HCT116 (cell line): ENCODE data around the gene PHACTR1. TPM values are rescaled to one million over a fixed set of nuclear protein-coding genes. Genes with fewer than 3 reads are reported as not detected.

ENCODE experiments used
- ATAC-seq: fragments of 200-7000 bp; cut with Tn5 transposase; 2 replicates; pipeline ENCODE4 v1.9.1; 2020; ENCODE audit warnings: mild to moderate bottlenecking, moderate library complexity
- BruUV-seq: library from RNA; stranded (reverse); fragments of 400-500 nt; replicated peaks from 2 replicates; lab custom pipeline; 2021; lab: Mats Ljungman, UMichigan
- CTCF ChIA-PET: fragments of 300-600 bp; sonication (Branson Sonifier 250); formaldehyde crosslinking; loops from one replicate; lab custom pipeline; 2021; ENCODE audit warnings: antibody characterized with exemption; lab: Charles Lee
- POLR2A ChIA-PET: fragments of 300-600, 350-600 bp; sonication (Branson Sonifier 250); formaldehyde crosslinking; loops from one replicate; lab custom pipeline; 2021; ENCODE audit warnings: antibody characterized with exemption; lab: Charles Lee
- RAD21 ChIA-PET, 2 experiments: fragments of 300-600 bp; sonication (Branson Sonifier 250); formaldehyde crosslinking; loops; one replicate each; lab custom pipeline; 2023; ENCODE audit warnings: low total read pairs in 2 of 2; ENCODE audit not compliant: uncharacterized antibody in 2 of 2, unreplicated experiment in 2 of 2, low non-redundant PET in 1 of 2; lab: Charles Lee
- DNase-seq: peaks from one replicate; pipeline ENCODE4 v3.0.0-alpha.2; 2010; ENCODE audit warnings: low read depth, low spot score
- H2AFZ ChIP-seq: fragments of 200-600 bp; shearing (Covaris generic), sonication (generic); 2 replicates; pipeline ENCODE4 v1.6.1; 2017; ENCODE audit warnings: low read depth, mixed run types, mixed read lengths, antibody characterized with exemption, low read length; ENCODE audit not compliant: poor library complexity, severe bottlenecking
- H3K27ac ChIP-seq: 2 replicates; pipeline ENCODE4 v1.5.1; 2012; ENCODE audit warnings: low read depth, low read length
- H3K27me3 ChIP-seq: fragments of 200-600 bp; sonication (generic); 2 replicates; pipeline ENCODE4 v1.6.1; 2016; ENCODE audit warnings: mixed run types, low read length, mixed read lengths; ENCODE audit not compliant: insufficient read depth
- H3K36me3 ChIP-seq, 2 experiments: fragments of 200-500 bp in 1 of 2; fragments of 200-600 bp in 1 of 2; sonication (Bioruptor generic) in 1 of 2; sonication (generic) in 1 of 2; 2 replicates each; pipeline versions ENCODE4 v1.5.1 to v1.6.1; 2014 to 2016; ENCODE audit warnings: low read length in 2 of 2, inconsistent platforms in 1 of 2, mixed read lengths in 1 of 2, mixed run types in 1 of 2; ENCODE audit not compliant: insufficient read depth in 2 of 2, control insufficient read depth in 1 of 2
- H3K4me1 ChIP-seq, 2 experiments: fragments of 200-600 bp in 1 of 2; sonication (generic) in 1 of 2; 2 replicates each; pipeline versions ENCODE4 v1.5.1 to v1.6.1; 2012 to 2017; ENCODE audit warnings: low read length in 2 of 2, inconsistent platforms in 1 of 2, mild to moderate bottlenecking in 1 of 2, mixed read lengths in 1 of 2, mixed run types in 1 of 2, moderate library complexity in 1 of 2; ENCODE audit not compliant: insufficient read depth in 2 of 2, control insufficient read depth in 1 of 2
- H3K4me2 ChIP-seq: fragments of 200-600 bp; sonication (generic); 2 replicates; pipeline ENCODE4 v1.6.1; 2017; ENCODE audit warnings: mixed run types, low read length, mixed read lengths
- H3K4me3 ChIP-seq, 2 experiments: fragments of 200-600 bp in 1 of 2; sonication (generic) in 1 of 2; replicated peaks in 1 of 2; 2 replicates each; pipeline ENCODE4 v1.5.1; 2011 to 2016; ENCODE audit warnings: low read length in 2 of 2, control low read depth in 1 of 2, low read depth in 1 of 2, mild to moderate bottlenecking in 1 of 2, mixed read lengths in 1 of 2, mixed run types in 1 of 2
- H3K79me2 ChIP-seq: fragments of 200-600 bp; sonication (generic); 2 replicates; pipeline ENCODE4 v1.6.1; 2017; ENCODE audit warnings: mild to moderate bottlenecking, mixed run types, low read length, moderate library complexity, mixed read lengths; ENCODE audit not compliant: insufficient read depth
- H3K9ac ChIP-seq: fragments of 200-600 bp; sonication (generic); 2 replicates; pipeline ENCODE4 v1.6.1; 2016; ENCODE audit warnings: low read length, mixed read lengths
- H3K9me2 ChIP-seq: fragments of 200-600 bp; sonication (generic), shearing (Covaris generic); 2 replicates; pipeline ENCODE4 v1.6.1; 2017; ENCODE audit warnings: mixed run types, mild to moderate bottlenecking, moderate library complexity; ENCODE audit not compliant: insufficient read depth
- H3K9me3 ChIP-seq, 2 experiments: fragments of 200-500 bp in 1 of 2; fragments of 200-600 bp in 1 of 2; sonication (Bioruptor generic) in 1 of 2; sonication (generic) in 1 of 2; 2 replicates each; pipeline ENCODE4 v1.6.1; 2014 to 2017; ENCODE audit warnings: low read length in 2 of 2, mixed read lengths in 2 of 2, inconsistent platforms in 1 of 2, low read depth in 1 of 2, mild to moderate bottlenecking in 1 of 2, mixed run types in 1 of 2, moderate library complexity in 1 of 2; ENCODE audit not compliant: control insufficient read depth in 1 of 2, insufficient read depth in 1 of 2
- H4K20me1 ChIP-seq: fragments of 200-600 bp; sonication (generic), shearing (Covaris generic); 2 replicates; pipeline ENCODE4 v1.6.1; 2017; ENCODE audit warnings: mixed run types, mild to moderate bottlenecking, moderate library complexity; ENCODE audit not compliant: insufficient read depth
- ATF3 ChIP-seq: IDR thresholded peaks from 2 replicates; pipeline ENCODE4 v1.6.1; 2012
- CBX3 ChIP-seq: IDR thresholded peaks from 2 replicates; pipeline ENCODE4 v1.6.1; 2012; ENCODE audit warnings: low read depth
- EGR1 ChIP-seq: IDR thresholded peaks from 2 replicates; pipeline ENCODE4 v1.6.1; 2012; ENCODE audit warnings: low read depth
- ELF1 ChIP-seq: IDR thresholded peaks from 2 replicates; pipeline ENCODE4 v1.6.1; 2012; ENCODE audit warnings: low read depth, borderline replicate concordance
- FOSL1 ChIP-seq: IDR thresholded peaks from 2 replicates; pipeline ENCODE4 v1.6.1; 2012; ENCODE audit warnings: low read depth
- MAX ChIP-seq: IDR thresholded peaks from 2 replicates; pipeline ENCODE4 v1.6.1; 2012
- POLR2A ChIP-seq: IDR thresholded peaks from 2 replicates; pipeline ENCODE4 v1.7.0; 2011; ENCODE audit warnings: borderline replicate concordance; ENCODE audit not compliant: insufficient read depth, insufficient read length; ENCODE audit errors: extremely low read depth
- RAD21 ChIP-seq: IDR thresholded peaks from 2 replicates; pipeline ENCODE4 v1.6.1; 2012; ENCODE audit warnings: low read depth, mild to moderate bottlenecking
- SIN3A ChIP-seq: IDR thresholded peaks from 2 replicates; pipeline ENCODE4 v1.6.1; 2012; ENCODE audit warnings: low read depth
- SP1 ChIP-seq: IDR thresholded peaks from 2 replicates; pipeline ENCODE4 v1.6.1; 2012; ENCODE audit warnings: low read depth
- YY1 ChIP-seq: IDR thresholded peaks from 2 replicates; pipeline ENCODE4 v1.6.1; 2011; ENCODE audit warnings: low read length, low read depth, moderate library complexity, mild to moderate bottlenecking; ENCODE audit not compliant: insufficient replicate concordance; ENCODE audit errors: extremely low read depth
- ZBTB33 ChIP-seq: IDR thresholded peaks from 2 replicates; pipeline ENCODE4 v1.6.1; 2011; ENCODE audit warnings: mild to moderate bottlenecking, low read length, moderate library complexity; ENCODE audit not compliant: insufficient replicate concordance; ENCODE audit errors: extremely low read depth
- ZNF274 ChIP-seq: fragments of 200-500 bp; sonication (Bioruptor generic); IDR thresholded peaks from 2 replicates; pipeline ENCODE4 v1.6.1; 2014; ENCODE audit warnings: mild to moderate bottlenecking, low read depth, low read length, inconsistent platforms
- intact Hi-C: fragments of 100-400 bp; cut with micrococcal nuclease; formaldehyde crosslinking; loops from 2 replicates; pipeline ENCODE4 v1.10.0; 2022
- total RNA-seq: library from RNA; stranded (reverse); gene quantifications from one replicate; pipeline ENCODE4 v1.2.1, GENCODE V29; 2021; ENCODE audit not compliant: unreplicated experiment

PHACTR1 gene
- total RNA-seq, 1 experiment from 2014 or later, result 0.17 TPM

- H3K27me3 ChIP-seq, result 0 out of 2 replicates have a peak, but pooled peaks cover 3% of the 10 kb centered on the region
- BruUV-seq, result no TSS peak
- intact Hi-C loops, result no loop called here
Observed at GRCh38 chr6:13241364-13241763, 524.8 kb downstream of the PHACTR1 start.

More at GRCh38 chr6:13241364-13241763, 524.8 kb downstream of the PHACTR1 start:
- Histone ChIP-seq H3K36me3 (no peaks in the 10 kb centered on the region), H4K20me1 (no peaks in the 10 kb centered on the region), H3K79me2 (no peaks in the 10 kb centered on the region), H3K9me3 (no peaks in the 10 kb centered on the region), H3K4me2 (no peak overlapping the region), H3K4me1 (no peaks in the 10 kb centered on the region), H3K9ac (no peak overlapping the region), H3K9me2 (no peaks in the 10 kb centered on the region), H3K4me3 (no peak overlapping the region), H3K27ac (no peak overlapping the region), H2AFZ (no peak overlapping the region)
- CTCF ChIA-PET, result no interaction called here
- TF ChIP-seq ELF1 (no peak), ZNF274 (no peak), SP1 (no peak), EGR1 (no peak), MAX (no peak), FOSL1 (no peak), POLR2A (no peak), SIN3A (no peak), ATF3 (no peak), RAD21 (no peak), YY1 (no peak), ZBTB33 (no peak), CBX3 (no peak)
- no peak for ATAC-seq
- POLR2A ChIA-PET, result no interaction called here
- no peak for DNase-seq
- RAD21 ChIA-PET, result no interaction called here
